ENCODE data around the gene HOXA5. TPM values are rescaled to one million over a fixed set of nuclear protein-coding genes. Genes with fewer than 3 reads are reported as not detected.

The HOXA5 gene
- total RNA-seq, 2 experiments from 2014 or later: 3.4 to 7.4 TPM

DNA sequence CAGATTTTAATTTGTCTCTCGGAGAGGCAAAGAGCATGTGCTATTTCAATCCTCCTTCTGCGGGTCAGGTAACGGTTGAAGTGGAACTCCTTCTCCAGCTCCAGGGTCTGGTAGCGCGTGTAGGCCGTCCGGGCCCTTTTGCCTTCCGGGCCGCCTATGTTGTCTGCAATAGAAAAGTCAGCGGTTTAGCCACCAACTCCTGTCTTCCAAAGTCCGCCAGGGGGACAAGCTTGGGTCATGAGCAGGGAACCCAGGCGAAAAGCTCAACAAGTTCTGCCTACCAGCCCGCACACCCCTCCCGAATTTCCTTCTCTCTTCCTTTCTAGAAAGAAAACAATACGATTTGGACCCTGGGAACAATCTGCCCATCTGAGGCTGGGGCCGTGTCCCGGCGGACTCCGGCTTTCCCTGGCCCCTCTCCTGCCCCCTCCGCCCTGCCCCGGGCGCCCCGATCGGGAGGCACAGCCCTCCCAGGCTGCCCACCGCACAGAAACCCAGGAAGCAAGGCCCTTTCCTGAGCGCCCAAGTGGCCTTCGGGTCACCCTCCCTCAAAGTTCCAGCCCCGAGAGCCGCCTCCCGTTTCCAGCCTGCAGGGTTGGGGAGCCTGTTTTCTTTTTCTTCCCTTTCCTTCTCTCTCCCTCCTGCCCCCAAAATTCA lies 1.4 kb downstream of the HOXA5 start:
- Histone ChIP-seq H4K20me1 (ENCODE audit: insufficient read depth, low read length) (no peaks in the 10 kb centered on the region), H3K4me3 (ENCODE audit: low read depth, low read length, poor library complexity, severe bottlenecking) (no peak overlapping the region), H3K4me2 (ENCODE audit: low read length) (no peak overlapping the region), H3K9me2 (ENCODE audit: insufficient read depth, low read length) (no peaks in the 10 kb centered on the region), H3K79me2 (ENCODE audit: insufficient read depth, low read depth, low read length) (no peaks in the 10 kb centered on the region), H3K9me3 (ENCODE audit: low read length) (no peaks in the 10 kb centered on the region), H3K36me3 (ENCODE audit: insufficient read depth, low read length) (peaks cover 15% of the 10 kb centered on the region), H2AFZ (ENCODE audit: low read length) (no peak overlapping the region), H3K4me1 (ENCODE audit: insufficient read depth, low read length, poor library complexity, severe bottlenecking) (no peaks in the 10 kb centered on the region), H3K27ac (ENCODE audit: low read depth, low read length, poor library complexity, severe bottlenecking) (no peak overlapping the region)
- intact Hi-C loops (cut with micrococcal nuclease; ENCODE audit: unreplicated experiment): no loop called here
- no peak for TF ChIP-seq EZH2phosphoT487 (IDR thresholded peaks at IDR 0.05; ENCODE audit: borderline replicate concordance, low read depth, low read length)
- TF ChIP-seq, protein P1, sequence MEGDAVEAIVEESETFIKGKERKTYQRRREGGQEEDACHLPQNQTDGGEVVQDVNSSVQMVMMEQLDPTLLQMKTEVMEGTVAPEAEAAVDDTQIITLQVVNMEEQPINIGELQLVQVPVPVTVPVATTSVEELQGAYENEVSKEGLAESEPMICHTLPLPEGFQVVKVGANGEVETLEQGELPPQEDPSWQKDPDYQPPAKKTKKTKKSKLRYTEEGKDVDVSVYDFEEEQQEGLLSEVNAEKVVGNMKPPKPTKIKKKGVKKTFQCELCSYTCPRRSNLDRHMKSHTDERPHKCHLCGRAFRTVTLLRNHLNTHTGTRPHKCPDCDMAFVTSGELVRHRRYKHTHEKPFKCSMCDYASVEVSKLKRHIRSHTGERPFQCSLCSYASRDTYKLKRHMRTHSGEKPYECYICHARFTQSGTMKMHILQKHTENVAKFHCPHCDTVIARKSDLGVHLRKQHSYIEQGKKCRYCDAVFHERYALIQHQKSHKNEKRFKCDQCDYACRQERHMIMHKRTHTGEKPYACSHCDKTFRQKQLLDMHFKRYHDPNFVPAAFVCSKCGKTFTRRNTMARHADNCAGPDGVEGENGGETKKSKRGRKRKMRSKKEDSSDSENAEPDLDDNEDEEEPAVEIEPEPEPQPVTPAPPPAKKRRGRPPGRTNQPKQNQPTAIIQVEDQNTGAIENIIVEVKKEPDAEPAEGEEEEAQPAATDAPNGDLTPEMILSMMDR (conservative IDR thresholded peaks at IDR 0.05; ENCODE audit: low read length): no peak
- CTCF ChIA-PET (ENCODE audit: unreplicated experiment): no interaction called here
- no TSS peak for BruUV-seq (replicated peaks)
- DNase-seq (ENCODE audit: low spot score): no peak
- POLR2A ChIA-PET: interaction anchor here (0.8 kb wide), 1 partner anchor 10 kb away, joined by 3 read pairs; no protein-coding TSS in a partner anchor

DNA sequence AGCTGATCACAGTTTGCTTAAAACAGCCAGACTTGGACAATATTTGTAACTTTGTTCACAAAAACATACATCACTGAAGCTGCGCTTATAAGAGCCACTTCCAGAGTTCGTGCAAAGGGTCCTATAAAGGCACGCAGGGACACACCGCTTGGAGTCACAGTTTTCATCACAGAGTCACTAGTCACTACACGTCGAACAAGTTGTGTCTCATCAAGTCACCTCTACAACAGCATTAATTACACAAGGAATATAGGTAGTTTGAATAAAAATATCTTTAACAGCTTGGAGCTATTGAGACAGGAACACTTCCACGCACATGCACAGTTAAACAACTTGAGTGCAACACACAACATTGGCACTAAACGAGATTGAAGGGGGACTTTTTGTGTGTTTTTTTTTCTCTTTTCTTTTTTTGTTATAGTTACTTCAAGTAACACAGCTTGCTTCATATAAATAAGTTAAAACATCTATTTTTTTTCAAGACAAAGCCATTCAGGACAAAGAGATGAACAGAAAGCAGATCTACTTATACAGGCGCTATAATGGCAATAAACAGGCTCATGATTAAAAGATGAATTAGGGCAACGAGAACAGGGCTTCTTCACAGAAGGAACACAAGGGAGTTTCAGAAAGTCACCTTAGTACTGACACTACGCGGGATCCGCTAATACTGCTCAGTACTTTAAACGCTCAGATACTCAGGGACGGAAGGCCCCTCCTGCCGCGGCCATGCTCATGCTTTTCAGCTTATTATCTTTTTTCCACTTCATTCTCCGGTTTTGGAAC lies 2.2 kb downstream of the HOXA5 start:
- POLR2A ChIA-PET: interaction anchor here (0.5 to 0.8 kb wide), 4 partner anchors 10 to 834 kb away, joined by 3 to 10 read pairs (median 4); no protein-coding TSS in a partner anchor
- Histone ChIP-seq H3K4me2 (ENCODE audit: low read length) (no peak overlapping the region), H3K27ac (ENCODE audit: low read depth, low read length, poor library complexity, severe bottlenecking) (no peak overlapping the region), H3K4me3 (ENCODE audit: low read depth, low read length, poor library complexity, severe bottlenecking) (no peak overlapping the region), H3K4me1 (ENCODE audit: insufficient read depth, low read length, poor library complexity, severe bottlenecking) (no peaks in the 10 kb centered on the region), H3K9me3 (ENCODE audit: low read length) (no peaks in the 10 kb centered on the region), H3K79me2 (ENCODE audit: insufficient read depth, low read depth, low read length) (no peaks in the 10 kb centered on the region), H3K9me2 (ENCODE audit: insufficient read depth, low read length) (no peaks in the 10 kb centered on the region), H3K36me3 (ENCODE audit: insufficient read depth, low read length) (peaks cover 15% of the 10 kb centered on the region), H2AFZ (ENCODE audit: low read length) (no peak overlapping the region), H4K20me1 (ENCODE audit: insufficient read depth, low read length) (no peaks in the 10 kb centered on the region)
- CTCF ChIA-PET (ENCODE audit: unreplicated experiment): no interaction called here
- DNase-seq (ENCODE audit: low spot score): no peak
- BruUV-seq (replicated peaks): no TSS peak
- intact Hi-C loops (cut with micrococcal nuclease; ENCODE audit: unreplicated experiment): no loop called here
- TF ChIP-seq EZH2phosphoT487 (IDR thresholded peaks at IDR 0.05; ENCODE audit: borderline replicate concordance, low read depth, low read length): no peak
- TF ChIP-seq, protein P1 (conservative IDR thresholded peaks at IDR 0.05; ENCODE audit: low read length): no peak

Measured in OCI-LY7 (cell line).